Choroid plexus epithelial cell (primary cell): ENCODE data around the gene BTBD9.
A peak's percentile ranks its signal among the peaks of the same experiment; 100 is the strongest.

Source experiments
- DNase-seq: peaks from one replicate; pipeline ENCODE4 v3.0.0-alpha.2; 2010; ENCODE audit warnings: low read depth
- H3K4me3 ChIP-seq: 2 replicates; pipeline ENCODE4 v1.5.1; 2011; ENCODE audit warnings: low read depth, mild to moderate bottlenecking, control low read depth, low read length, moderate library complexity
- CTCF ChIP-seq: conservative IDR thresholded peaks from 2 replicates; pipeline ENCODE4 v1.5.1; 2011; ENCODE audit warnings: low read depth, mild to moderate bottlenecking, control low read depth, inconsistent platforms, low read length, moderate library complexity

Gene BTBD9

GRCh38 chr6:38443352-38444144, 196.2 kb downstream of the BTBD9 start:
- no peak for DNase-seq
- TF ChIP-seq CTCF: no peak
- no peak overlapping the region for H3K4me3 ChIP-seq

- no peak for TF ChIP-seq CTCF
- no peak overlapping the region for H3K4me3 ChIP-seq
- no peak for DNase-seq
Measured at GRCh38 chr6:38438097-38438496, 201.6 kb downstream of the BTBD9 start.

GRCh38 chr6:38436726-38437465, 202.8 kb downstream of the BTBD9 start:
- no peak for TF ChIP-seq CTCF
- DNase-seq: peak; percentile 63
- H3K4me3 ChIP-seq: no peak overlapping the region

GRCh38 chr6:38435330-38435729, 204.4 kb downstream of the BTBD9 start:
- TF ChIP-seq CTCF: no peak
- no peak overlapping the region for H3K4me3 ChIP-seq
- DNase-seq: no peak

- no peak for TF ChIP-seq CTCF
- DNase-seq: no peak
- no peak overlapping the region for H3K4me3 ChIP-seq
Measured at GRCh38 chr6:38434051-38434450, 205.7 kb downstream of the BTBD9 start.

- peak; percentile 50 for DNase-seq
- H3K4me3 ChIP-seq: no peak overlapping the region
- TF ChIP-seq CTCF: no peak
Measured at GRCh38 chr6:38432479-38432878, 207.2 kb downstream of the BTBD9 start.

GRCh38 chr6:38432079-38432478, 207.7 kb downstream of the BTBD9 start:
- H3K4me3 ChIP-seq: no peak overlapping the region
- no peak for DNase-seq
- TF ChIP-seq CTCF: no peak
